ENCODE data around the gene DDAH1. TPM values are rescaled to one million over a fixed set of nuclear protein-coding genes. Genes with fewer than 3 reads are reported as not detected.

DDAH1 gene
- total RNA-seq, 1 experiment from 2014 or later, result 36.3 TPM

DNA sequence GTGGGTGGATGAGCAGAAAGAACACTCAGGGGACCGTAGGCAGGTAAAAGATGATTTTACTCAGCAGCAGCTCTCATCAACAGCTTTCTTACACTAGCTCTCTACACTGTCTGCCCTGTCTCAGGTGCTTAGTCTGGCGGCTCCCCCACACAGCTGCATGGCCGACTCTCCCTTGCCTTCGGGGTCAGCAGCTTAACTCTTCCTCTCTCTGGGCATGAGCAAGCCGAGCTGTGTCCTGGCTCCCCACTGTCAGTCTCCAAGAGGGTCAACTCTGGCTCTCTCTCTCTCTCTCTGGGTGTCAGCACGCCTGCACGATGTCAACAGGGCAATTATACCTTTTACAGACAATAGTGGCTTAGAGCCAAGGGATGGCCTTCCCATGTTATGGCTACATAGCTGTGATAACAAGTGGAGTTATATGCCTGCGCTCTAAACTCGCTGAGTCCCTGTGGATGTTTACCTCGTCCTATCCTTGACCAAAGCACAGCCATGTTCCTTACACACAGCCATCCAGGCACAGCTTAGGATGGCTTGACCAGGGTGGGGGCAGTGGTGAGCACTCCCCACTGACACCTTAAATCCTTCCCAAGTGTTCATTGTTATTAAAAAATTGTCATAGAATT, 185.4 kb downstream of the DDAH1 start:
- Histone ChIP-seq H2BK15ac (ENCODE audit: low read depth, low read length) (no peak overlapping the region), H3K23ac (ENCODE audit: insufficient read length, low read depth, low read length) (no peak overlapping the region), H3K56ac (ENCODE audit: insufficient read length, low read depth, low read length) (no peak overlapping the region), H3K4ac (ENCODE audit: low read depth, low read length) (no peak overlapping the region), H3K23me2 (ENCODE audit: insufficient read length, low read depth, low read length, poor library complexity, severe bottlenecking) (peaks cover 6% of the 10 kb centered on the region), H2BK12ac (ENCODE audit: insufficient read length, low read depth, low read length) (no peak overlapping the region), H4K5ac (ENCODE audit: insufficient read length, low read depth, low read length) (no peak overlapping the region), H4K20me1 (ENCODE audit: control insufficient read depth, insufficient read depth, insufficient read length) (no peaks in the 10 kb centered on the region), H3K27ac (ENCODE audit: insufficient read length, low read depth, low read length) (no peak overlapping the region), H4K8ac (replicated peaks; ENCODE audit: insufficient read length, low read depth, low read length) (no peak overlapping the region), H3K27me3 (ENCODE audit: insufficient read depth, low read length) (no peaks in the 10 kb centered on the region), H2BK120ac (ENCODE audit: low read depth, low read length, poor library complexity, severe bottlenecking) (no peak overlapping the region), H3K18ac (ENCODE audit: insufficient read length, low read depth, low read length) (no peak overlapping the region), H3K9ac (ENCODE audit: extremely low read depth, insufficient read length, low read length) (no peak overlapping the region), H3K4me2 (ENCODE audit: insufficient read depth, insufficient read length, low read length) (no peak overlapping the region), H4K91ac (ENCODE audit: insufficient read length, low read depth, low read length) (no peak overlapping the region), H2AFZ (ENCODE audit: low read length) (no peak overlapping the region), H3K14ac (ENCODE audit: insufficient read depth, low read length) (no peak overlapping the region), H2BK5ac (ENCODE audit: insufficient read length, low read length) (no peak overlapping the region), H3K9me3 (ENCODE audit: control insufficient read depth, low read depth, low read length) (no peaks in the 10 kb centered on the region), H3K79me1 (ENCODE audit: insufficient read depth, low read depth, low read length, poor library complexity, severe bottlenecking) (no peaks in the 10 kb centered on the region), H3K79me2 (ENCODE audit: insufficient read depth, low read length) (no peaks in the 10 kb centered on the region; the same call in 1 of the 2 replicates), H2AK5ac (ENCODE audit: insufficient read length, low read length) (no peak overlapping the region), H2BK20ac (ENCODE audit: low read depth, low read length, poor library complexity, severe bottlenecking) (no peak overlapping the region), H3K4me1 (ENCODE audit: insufficient read depth, low read length) (0 out of 2 replicates have a peak, but pooled peaks cover 2% of the 10 kb centered on the region), H3T11ph (ENCODE audit: low read length) (no peak overlapping the region)
- TF ChIP-seq, protein P1, sequence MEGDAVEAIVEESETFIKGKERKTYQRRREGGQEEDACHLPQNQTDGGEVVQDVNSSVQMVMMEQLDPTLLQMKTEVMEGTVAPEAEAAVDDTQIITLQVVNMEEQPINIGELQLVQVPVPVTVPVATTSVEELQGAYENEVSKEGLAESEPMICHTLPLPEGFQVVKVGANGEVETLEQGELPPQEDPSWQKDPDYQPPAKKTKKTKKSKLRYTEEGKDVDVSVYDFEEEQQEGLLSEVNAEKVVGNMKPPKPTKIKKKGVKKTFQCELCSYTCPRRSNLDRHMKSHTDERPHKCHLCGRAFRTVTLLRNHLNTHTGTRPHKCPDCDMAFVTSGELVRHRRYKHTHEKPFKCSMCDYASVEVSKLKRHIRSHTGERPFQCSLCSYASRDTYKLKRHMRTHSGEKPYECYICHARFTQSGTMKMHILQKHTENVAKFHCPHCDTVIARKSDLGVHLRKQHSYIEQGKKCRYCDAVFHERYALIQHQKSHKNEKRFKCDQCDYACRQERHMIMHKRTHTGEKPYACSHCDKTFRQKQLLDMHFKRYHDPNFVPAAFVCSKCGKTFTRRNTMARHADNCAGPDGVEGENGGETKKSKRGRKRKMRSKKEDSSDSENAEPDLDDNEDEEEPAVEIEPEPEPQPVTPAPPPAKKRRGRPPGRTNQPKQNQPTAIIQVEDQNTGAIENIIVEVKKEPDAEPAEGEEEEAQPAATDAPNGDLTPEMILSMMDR (conservative IDR thresholded peaks at IDR 0.05), result no peak
- Mint-ChIP-seq H3K9me3 (no peaks in the 10 kb centered on the region), H3K4me1 (peaks cover 36 to 43% of the 10 kb centered on the region in 2 experiments), H3K27me3 (ENCODE audit: low read depth) (no peaks in the 10 kb centered on the region), H3K27ac (peak overlapping the region in 1 of 3 experiments; percentile 19; a peak in 2 of 7 replicates), H3K36me3 (ENCODE audit: insufficient read depth in 1 of 3, low read depth in 3 of 3) (peaks cover 0 to 2% (median 0%) of the 10 kb centered on the region in 3 experiments; a peak in 1 of 7 replicates), H3K4me3 (no peak overlapping the region)
- no peak for DNase-seq
- no CpG with 5 or more reads among the region's 10 CpGs for WGBS (ENCODE audit: extremely low coverage, insufficient read length, low lambda C conversion rate)

Data from H9 (cell line).